Measurements from ENCODE around the gene RPTOR.
"Not testable (repeated sequence)": the region's sequence is repeated elsewhere in the genome, so short reads cannot be mapped to it uniquely, and the experiment has no call there.

Gene RPTOR

GRCh38 chr17:80513201-80513600 is 31.4 kb upstream of the RPTOR start:
- DNase-seq = no peak

DNA sequence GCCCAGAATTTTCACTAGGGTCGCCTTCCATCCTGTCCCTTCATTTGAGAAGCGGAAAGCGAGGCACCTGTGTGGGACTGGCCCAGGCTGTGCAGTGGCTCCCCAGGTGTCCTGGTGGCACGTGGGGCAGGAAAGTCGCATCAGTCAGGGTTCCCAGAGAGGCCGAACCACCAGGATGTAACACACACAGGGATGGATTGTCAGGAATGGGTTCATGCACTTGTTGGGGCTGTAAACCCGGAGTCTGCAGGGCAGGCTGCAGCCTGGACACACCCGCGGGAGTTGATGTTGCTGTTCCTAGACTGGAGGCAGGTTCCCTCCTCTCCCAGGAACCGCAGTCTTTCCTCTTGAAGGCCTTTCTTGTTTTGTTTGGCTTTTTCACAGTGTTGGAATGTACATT is 30.7 kb upstream of the RPTOR start:
- DNase-seq = no peak

- DNase-seq = no peak
Measured at GRCh38 chr17:80516171-80516932, 28.3 kb upstream of the RPTOR start.

GRCh38 chr17:80517641-80518040 is 27.0 kb upstream of the RPTOR start:
- DNase-seq = no peak

GRCh38 chr17:80518392-80518791 is 26.2 kb upstream of the RPTOR start:
- no peak for DNase-seq

- DNase-seq = no peak
Measured at GRCh38 chr17:80519091-80519781, 25.4 kb upstream of the RPTOR start.

- DNase-seq = no peak
Measured at GRCh38 chr17:80520810-80521455, 23.7 kb upstream of the RPTOR start.

- DNase-seq = no peak
Measured at GRCh38 chr17:80523054-80523744, 21.4 kb upstream of the RPTOR start.

- no peak for DNase-seq
Measured at GRCh38 chr17:80523956-80524712, 20.5 kb upstream of the RPTOR start.

GRCh38 chr17:80526116-80526910 is 18.3 kb upstream of the RPTOR start:
- DNase-seq = no peak

GRCh38 chr17:80527016-80527645 is 17.5 kb upstream of the RPTOR start:
- no peak for DNase-seq

GRCh38 chr17:80528536-80528935 is 16.1 kb upstream of the RPTOR start:
- no peak for DNase-seq

GRCh38 chr17:80529104-80529903 is 15.3 kb upstream of the RPTOR start:
- no peak for DNase-seq

DNA sequence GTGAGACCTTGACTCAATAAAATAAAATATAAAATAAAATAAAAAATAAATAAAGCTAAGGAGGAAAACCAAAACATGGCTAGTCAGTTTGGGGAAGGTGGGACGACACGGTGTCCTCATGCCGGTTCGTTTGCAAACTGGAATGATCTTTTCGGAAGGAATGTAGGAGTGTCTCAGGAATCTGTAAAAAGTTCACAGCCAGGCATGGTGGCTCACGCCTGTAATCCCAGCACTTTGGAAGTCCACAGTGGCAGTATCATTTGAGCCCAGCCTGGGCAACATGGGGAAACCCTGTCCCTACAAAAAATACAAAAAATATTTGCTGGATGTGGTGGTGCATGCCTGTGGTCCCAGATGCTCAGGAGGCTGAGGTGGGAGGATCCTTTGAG is 14.7 kb upstream of the RPTOR start:
- no peak for DNase-seq

DNA sequence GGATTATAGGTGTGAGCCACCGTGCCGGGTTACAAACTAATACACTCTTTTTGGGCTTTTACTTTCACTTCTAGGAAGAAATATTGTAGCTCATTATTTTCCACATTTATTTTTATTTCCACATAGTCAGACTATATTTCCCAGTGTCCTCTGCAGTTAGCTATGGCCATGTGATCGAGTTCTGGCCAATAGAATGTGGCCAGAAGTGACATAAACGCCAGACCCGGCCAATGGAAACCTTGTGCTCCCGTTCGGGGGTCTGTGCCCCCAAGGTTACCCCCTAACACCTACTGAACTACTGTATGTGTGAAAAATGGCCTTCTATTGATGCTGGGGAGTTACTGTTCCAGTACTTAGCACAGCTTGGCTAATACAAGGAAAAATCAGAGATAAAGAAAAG is 13.2 kb upstream of the RPTOR start:
- no peak for DNase-seq

- not testable (repeated sequence) for DNase-seq
Measured at GRCh38 chr17:80537386-80537785, 7.3 kb upstream of the RPTOR start.

- DNase-seq = no peak
Measured at GRCh38 chr17:80538484-80538883, 6.2 kb upstream of the RPTOR start.

DNA sequence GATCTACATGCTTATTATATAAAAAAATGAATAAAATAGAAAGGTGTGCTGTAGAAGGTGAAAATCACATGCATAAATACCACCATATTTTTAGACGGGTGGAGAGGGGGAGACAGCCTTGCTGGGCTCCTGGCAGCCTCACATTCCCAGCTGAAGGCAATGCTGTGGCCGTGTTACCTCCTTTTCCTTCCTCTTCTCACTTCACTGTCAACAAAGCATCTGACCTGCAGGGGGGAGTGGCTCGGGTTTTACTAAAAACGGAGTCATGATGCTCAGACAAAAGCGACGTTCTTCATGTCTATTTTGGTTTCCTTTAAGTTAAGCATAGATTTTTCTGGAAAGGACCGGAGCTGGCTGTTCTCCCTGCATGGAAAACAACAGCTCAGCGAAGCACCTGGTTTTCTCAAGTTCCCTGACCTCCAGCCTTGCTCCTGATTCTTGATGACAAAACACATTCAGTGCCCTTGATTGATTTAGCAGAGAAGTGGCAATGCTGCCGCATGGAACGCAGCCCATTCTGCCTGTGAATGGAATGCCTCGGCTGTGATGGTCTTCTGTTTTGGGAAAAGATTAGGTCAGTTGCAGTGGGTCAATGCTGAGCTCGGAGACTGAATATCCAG is 5.5 kb upstream of the RPTOR start:
- no peak for DNase-seq

- DNase-seq = no peak
Measured at GRCh38 chr17:80545499-80545826, 825 bp downstream of the RPTOR start.

GRCh38 chr17:80546267-80546666 is 1.6 kb downstream of the RPTOR start:
- no peak for DNase-seq

Measured in CD4-positive, alpha-beta T cell treated with Interferon alpha-2 for 1 hour (primary cell).